ENCODE results near the gene RSBN1.
"Not testable (repeated sequence)": the region's sequence is repeated elsewhere in the genome, so short reads cannot be mapped to it uniquely, and the experiment has no call there.

Gene RSBN1

DNA sequence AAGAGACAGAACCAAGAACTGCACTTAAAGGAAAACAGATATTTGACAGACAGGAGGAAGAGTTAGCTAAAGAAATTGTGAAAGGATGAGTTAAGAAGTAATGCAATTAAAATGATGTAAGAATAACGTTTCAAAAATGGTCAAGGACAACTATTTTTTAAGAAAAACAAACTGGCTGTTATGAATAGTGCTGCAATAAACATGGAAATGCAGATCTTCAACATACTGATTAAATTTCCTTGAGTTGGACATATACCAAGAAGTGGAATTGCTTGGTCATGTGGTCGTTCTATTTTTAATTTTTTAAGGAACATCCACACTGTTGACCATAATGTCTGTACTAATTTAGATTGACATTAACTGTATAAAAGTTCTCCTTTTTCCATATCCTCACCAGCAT, 29.9 kb downstream of the RSBN1 start:
- no peak for DNase-seq (ENCODE audit: low read depth, low spot score)

DNA sequence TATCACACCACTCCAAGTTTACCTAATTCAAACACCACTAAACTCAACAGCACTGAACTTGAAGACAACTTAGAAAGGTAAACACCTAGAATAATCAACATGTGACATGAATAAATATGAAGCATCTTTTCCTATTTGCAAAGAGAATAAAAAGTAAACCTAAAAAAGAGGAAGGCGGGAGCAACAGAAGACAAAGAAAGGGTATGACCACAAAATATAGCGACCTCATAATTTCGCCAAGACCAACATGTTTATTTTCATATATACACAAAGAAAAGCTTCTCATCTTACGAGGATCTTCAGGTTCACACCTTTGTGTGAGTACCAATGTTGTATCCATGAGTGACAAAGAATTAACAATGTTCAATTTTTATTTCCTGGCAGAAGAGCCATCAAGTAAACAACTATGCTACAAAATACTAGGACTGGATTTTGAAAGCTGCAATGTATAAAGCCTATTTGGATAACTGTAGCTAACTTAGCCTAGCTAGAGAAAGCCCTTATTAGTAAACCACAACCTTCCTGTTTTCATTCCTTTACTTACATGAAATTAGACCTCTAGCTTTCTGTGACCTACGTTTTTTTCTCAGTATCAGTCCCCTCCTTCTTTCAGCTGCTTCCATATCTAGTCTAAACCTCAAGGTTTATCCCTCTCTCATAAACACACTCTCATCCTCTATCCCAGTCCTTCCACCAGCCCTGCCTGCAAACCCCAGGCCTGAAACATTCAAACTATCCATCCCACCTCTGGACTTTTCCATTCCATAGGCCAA, 31.7 kb downstream of the RSBN1 start:
- no peak for DNase-seq (ENCODE audit: low read depth, low spot score)

DNA sequence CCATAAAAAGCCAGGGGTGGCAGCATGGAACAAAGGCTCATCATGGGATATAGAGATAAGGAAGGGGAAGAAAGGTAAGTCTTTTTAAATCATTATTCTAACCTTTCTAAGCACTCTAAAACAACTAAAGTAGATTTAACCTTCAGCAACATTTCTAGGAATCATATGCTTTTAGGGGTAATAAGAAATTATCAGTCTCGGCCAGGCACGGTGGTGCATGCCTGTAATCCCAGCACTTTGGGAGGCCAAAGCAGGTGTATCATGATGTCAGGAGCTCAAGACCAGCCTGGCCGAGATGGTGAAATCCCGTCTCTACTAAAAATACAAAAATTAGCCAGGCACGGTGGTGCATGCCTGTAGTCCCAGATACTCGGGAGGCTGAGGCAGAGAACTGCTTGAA, 32.7 kb downstream of the RSBN1 start:
- DNase-seq (ENCODE audit: low read depth, low spot score), result no peak

DNA sequence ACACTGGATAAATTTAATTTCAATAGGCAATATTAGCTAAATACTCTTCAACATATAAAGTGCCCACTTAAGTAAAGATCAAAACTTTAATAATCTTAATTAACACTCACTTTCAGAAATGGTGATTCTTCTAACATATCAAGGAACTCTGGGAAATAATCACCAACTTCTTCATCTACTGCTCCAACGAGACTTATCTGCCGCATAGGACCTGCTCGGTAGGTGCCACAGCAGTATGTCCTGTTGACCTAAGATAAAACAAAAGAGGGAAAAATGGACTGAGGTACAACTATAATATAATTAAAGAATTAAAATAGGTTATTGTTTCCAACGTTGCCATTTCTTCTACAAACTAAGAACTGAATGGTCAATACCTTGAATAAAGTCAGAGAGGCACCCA, 34.7 kb downstream of the RSBN1 start:
- no peak for DNase-seq (ENCODE audit: low read depth, low spot score)

DNA sequence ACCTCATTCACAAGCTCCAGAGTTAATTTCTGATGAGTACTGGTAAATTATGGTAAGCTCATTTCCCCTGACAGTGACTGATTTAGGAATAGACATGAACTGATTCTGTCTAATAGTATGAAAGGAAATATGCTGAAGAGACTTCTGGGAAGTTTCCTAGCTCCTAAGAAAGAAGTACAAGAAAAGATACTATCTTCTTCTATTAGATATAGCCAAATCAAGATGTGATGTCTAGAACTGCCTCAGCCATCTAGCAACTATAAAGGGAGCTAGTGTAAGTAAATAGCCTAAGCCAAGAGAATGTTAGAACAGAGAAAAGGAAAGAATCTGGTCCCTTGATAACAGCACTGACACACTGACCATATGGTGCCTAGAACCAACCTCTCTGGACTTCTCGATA, 42.2 kb downstream of the RSBN1 start:
- DNase-seq (ENCODE audit: low read depth, low spot score), result no peak

DNA sequence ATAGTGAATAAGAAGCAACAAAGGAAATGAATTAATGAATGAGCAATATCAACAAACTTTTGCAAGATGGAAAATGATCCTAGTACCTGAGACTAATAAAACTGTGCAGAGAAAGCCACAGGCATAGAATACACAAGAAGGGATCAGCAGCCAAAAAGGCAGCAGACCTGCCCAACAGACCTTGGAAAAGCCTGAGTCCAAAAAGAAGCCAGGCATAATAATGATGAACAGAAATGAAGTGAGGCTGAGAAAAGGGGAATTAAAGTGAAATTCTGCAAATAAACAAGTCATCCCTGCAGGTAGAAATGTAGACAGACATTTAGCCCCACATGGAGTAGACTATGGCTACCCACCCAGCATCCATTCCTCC, 42.7 kb downstream of the RSBN1 start:
- no peak for DNase-seq (ENCODE audit: low read depth, low spot score)

DNA sequence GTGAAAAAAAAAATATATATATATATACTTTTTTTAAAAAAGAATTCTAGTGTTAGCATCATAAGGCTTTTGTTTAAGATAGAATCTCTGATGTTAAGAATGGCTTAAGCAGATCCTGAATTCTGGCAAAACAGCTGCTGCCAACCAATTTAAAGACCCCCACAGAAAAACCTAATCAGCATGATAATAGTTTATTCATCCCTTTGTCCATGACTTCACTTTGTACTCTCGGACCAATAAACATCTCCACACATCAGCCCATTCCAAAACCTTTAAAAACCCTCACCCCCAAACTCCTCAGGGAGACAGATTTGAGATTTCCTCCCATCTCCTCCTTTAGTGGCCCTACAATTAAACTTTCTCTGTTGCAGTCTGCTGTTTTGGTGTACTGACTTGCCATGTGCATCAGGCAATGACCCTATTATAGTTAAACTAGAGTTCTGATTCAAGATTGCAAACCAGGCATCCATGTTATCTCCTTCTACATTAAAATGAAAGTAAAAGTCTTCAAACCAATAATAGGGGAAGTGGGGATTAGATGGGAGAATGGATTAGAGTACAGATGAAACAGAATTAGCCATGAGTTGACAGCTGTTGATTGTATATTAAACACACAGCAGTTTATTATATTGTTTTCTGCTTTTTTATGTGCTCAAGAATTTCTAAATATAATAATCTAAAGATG, 43.2 kb downstream of the RSBN1 start:
- DNase-seq (ENCODE audit: low read depth, low spot score), result no peak

DNA sequence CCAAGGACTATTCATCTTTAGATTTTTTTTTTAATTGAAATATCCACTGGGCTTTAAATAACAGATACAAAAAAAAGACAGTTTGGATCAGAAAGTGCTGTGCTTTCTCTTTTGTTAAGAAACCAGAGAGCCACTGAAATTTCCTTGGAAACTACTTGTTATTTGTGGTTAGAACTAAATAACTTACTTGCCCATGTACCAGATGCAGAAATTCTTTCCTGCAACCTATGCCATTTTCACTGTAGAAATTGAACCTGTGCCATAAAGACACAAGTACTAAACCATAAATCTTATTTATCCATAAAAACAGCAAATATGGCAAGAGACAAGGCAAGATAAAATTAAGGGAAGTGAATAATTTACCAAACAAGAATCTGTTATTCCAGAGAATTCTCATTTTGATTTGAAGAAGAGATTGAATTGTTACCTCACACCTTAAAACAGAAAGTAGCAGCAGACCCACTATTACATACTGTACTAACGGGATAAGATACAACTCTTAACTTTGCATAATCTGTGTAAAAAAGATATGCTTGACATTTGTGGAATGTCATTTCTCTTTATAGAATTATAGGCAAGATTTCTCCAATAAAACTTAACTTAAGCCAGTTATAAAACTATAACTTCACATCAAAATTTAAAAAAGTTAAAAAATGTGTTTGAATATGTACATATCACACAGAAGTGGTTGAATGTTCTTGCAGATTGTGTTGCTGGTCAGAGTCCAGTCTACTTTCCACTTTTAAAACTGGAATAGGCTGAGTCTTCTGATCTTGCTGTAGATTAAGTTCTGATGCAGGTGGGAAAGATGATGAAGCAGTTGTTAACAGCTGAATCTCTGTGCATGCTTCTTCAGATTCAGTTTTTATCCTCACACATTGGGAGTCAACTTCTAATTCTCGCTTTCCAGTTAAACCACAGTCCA, 46.7 kb downstream of the RSBN1 start:
- no peak for DNase-seq (ENCODE audit: low read depth, low spot score)

DNA sequence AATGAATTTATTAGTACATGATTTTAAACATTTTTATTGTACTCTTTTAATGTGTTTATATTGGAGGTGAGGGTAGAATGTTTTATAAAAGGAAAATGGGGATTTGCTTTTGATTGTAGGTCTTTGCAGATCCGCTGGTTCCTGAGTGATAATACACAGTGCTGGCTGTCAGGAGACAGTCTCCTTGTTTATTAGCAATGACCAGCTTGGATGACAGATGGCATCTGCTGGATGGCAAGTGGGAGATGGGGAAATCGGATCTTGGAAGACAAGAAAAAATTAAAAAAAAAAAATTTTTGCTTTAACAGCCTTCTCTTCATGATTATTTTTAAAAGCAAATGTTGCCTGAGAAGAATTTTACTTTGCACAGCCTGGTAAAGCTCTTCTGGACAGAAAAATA, 48.6 kb downstream of the RSBN1 start:
- DNase-seq (ENCODE audit: low read depth, low spot score), result no peak

DNA sequence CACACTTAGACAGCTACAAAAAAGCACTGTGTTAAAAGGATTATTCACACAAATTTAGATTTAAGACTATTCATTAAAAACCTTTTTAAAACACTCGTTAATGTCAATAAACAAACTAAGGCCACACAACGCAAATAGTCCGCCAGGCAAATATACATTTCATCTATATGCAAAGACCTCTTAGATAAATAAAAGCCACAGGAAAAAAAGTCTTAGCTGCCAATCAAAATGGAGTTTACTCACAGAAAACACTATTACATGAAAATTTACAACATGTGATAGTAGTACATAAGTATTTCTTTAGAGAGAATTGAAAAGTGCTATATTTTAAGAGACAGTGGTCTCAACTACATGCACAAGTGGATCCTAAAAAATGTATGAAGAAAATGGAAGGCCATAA, 50.3 kb downstream of the RSBN1 start:
- DNase-seq (ENCODE audit: low read depth, low spot score), result no peak

DNA sequence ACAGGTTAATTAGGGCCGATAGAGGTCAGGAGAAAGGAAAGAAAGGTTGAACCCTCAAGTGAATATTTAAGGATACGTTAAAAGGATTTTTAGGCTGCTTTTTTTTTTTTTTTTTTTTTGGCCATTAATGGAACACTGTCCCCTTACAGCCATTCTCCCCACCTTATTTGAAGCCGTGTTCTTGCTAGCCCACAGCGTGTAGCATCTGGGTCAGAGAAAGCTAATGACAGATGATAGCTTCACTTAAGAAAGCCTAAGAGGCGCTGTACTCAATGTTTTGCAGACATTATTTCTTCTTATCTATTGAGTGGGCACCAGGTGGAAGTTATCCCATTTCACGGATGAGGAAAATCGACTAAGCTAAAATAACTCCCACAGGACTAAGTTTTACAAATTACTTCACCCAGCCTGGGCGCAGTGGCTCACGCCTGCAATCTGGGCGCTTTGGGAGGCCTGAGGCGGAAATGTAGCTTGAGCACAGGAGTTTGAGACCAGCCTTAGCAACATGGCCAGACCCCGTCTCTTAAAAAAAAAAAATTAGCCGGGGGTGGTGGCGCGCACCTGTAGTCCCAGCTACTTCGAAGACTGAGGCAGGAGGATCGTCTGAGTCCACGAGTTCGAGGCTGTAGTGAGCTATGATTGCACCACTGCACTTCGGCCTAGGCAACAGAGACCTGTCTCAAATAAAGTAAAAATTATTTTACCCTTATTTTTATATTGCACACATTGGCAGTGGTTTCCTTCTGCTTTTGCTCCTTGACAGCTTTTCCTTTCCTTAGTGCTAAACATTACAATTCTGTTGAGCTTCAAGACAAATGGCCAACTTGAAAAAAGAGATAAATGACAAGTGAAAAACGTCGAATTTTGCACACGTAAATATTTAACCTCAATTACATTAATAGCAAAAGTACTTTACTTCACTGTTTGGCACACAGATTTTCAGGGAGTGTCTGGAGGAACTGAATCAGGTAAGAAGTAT, 51.9 kb downstream of the RSBN1 start:
- DNase-seq (ENCODE audit: low read depth, low spot score), result no peak

DNA sequence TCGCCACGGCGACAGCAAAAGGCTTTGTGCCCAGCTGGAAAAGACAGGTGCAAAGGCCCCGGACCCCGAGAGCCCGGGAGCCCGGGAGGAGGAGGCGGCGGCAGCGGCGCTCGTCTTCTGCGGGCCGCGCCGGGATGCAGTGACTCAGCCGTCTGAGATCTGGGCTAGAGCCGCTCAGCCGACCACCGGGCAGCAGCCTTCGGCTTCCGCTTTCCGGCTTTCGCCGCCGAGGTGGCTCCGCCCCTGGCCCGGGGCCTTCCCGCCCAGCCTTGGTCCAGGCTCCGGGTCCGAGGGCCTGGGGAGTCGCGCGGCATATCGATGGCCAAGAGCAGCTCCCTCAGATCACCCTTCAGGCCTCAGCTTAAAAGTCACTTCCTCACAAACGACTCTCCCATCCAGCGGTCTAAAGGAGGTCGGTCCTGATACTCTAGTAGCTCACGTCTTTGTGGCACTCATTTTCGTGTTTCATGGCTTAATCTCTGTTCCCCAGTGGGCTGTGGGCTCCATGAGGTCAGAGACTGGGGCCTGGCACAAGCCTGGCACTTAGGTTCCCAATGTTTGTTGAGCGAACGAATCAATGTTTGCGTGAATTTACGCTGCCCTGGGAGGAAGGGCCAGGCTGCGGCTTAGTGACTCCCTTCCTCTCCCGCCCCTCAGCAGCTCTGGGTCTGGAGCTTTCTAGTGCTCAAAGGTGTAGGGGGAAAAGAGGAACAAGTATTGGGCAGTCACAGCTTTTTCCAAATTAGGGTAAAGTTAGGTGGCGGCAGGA, 52.8 kb downstream of the RSBN1 start, which contains the start of gene PHTF1:
TSS of gene PHTF1 (minus strand) at position 154 of the 769 bp plus-strand sequence. CDS start 783 bp downstream, outside the sequence.
- no peak for DNase-seq (ENCODE audit: low read depth, low spot score)

DNA sequence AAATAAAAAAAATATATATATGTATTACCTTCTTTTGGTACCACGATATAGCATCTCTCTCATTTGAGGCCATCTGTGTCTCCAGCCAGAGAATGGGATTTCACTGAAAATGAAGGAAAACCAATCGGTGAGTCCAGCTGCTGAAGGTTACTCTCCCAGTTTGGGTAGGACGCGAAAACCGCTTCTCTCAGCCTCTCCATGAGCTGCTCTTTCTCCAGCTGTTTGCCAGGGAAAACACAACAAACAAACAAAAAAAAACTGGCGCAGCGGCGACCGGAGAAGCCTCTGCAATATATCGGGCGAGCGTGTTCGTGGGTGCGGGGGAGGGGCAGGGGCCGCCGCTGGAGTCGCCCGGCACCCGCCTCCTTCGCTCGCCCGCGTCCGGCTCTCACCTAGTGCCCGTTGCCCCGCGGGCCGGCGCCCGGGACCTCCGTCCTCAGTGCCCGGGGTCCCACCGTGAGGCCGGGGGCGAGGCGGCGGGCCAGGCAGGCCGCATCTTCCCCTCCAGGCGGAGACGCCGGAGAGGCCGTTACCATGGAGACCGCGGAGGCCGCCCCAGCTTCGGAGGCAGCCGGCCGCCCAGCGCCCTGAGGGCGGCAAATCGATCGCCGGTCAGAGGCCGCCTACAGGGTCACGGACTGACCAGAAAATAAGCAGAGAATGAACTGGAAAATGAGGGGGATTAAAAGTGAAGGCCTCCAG, 53.5 kb downstream of the RSBN1 start:
- DNase-seq (ENCODE audit: low read depth, low spot score), result no peak

DNA sequence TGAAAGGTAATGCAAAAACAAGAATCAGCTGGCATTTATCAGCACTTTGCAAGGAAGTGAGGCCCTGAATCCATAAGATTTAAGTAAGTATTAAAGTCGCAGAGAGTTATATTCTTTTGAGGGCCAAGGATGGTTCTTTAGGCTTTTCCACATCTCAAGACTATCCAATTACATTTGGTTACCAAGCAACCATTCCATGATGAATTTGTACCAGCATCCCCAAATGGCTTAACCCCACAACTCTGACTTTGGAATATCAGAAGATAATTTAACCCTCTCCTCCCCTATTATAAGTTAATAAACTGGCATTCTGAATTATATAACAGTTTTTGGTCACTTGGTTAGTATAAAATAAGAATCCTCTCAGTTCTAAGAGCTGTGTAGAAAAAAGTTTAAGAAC, 55.8 kb downstream of the RSBN1 start:
- no peak for DNase-seq (ENCODE audit: low read depth, low spot score)

DNA sequence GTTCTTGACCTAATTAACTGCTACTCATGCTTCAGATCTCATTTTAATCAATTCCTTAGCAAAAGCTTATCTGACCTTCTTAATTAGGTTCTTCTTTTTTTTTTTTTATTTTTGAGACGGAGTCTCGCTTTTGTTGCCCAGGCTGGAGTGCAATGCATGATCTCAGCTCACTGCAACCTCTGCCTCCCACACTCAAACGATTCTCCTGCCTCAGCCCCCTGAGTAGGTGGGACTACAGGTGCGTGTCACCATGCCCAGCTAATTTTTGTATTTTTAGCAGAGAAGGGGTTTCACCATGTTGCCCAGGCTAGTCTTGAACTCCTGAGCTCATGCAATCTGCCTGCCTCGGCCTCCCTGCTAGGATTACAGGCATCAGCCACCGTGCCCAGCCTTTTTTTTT, 58.9 kb downstream of the RSBN1 start:
- not testable (repeated sequence) for DNase-seq (ENCODE audit: low read depth, low spot score)

DNA sequence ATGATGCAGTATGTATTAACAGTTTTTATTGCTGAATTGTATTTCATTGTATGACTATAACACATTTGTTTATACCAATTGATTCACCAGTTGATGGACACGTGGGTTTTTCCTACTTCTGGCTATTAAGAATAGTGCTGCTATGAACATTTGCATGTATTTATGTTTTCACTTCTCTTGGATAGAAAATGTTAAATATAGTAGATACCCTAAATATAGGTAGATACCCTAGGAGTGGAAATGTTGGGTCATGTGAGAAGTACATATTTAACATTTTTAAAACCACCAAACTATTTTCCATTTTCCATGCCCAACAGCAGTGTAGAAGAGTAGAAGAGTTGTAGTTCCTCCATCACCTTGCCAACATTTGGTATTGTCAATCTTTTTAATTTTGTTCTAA, 60.8 kb downstream of the RSBN1 start:
- no peak for DNase-seq (ENCODE audit: low read depth, low spot score)

DNA sequence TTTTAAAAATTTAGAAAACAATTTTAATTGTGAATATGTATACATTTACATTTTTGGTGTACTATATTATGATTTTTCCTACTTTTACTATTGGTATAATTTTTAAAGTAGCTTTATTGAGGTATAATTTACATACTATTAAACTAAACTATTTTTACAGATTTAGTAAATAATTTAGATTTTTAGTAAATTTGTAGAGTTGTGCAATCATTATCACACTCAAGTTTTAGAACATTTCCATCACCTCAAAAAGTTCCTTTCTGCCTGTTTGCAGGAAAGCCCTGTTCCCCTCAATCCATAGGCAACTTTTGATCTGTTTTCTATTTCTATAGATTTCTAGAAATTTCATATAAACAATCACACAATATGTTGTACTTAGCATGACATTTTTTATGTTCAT, 61.2 kb downstream of the RSBN1 start:
- no peak for DNase-seq (ENCODE audit: low read depth, low spot score)

DNA sequence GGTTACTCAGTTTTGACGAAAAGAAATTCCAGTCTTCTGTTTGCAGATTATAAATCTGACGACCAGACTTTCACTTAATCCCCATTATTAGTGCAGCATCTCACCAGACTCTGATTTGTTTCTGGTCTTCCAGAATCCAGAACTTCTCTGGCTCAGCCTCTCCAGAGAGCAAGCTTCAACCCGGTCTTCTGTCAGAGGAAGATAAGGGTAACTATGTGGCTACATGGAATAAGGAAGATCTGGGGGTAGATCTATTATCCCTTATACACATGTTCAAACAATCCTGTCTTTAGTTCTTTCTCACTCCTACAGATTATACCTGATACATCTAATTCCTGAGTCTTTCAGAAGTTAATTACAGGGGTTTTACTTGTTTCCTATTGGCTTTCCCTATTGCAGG, 62.9 kb downstream of the RSBN1 start:
- no peak for DNase-seq (ENCODE audit: low read depth, low spot score)

DNA sequence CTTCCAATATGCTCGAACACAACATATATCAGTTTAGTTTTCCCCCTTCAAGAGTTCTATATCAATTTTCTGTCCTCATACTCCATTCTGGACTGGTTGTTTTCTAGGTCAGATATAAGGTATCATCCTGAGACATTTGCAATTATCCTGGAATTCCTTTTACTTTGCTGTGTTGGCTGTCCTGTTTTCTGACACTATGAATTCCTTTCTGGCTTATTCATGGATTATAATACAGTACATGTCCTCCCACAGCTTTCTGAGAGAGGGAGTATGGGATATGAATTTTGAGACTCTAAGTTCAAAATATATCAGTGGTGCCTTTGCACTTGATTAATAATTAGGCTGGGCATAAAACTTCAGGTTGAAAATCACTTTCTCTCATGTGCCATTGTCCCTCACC, 64.9 kb downstream of the RSBN1 start:
- no peak for DNase-seq (ENCODE audit: low read depth, low spot score)

DNA sequence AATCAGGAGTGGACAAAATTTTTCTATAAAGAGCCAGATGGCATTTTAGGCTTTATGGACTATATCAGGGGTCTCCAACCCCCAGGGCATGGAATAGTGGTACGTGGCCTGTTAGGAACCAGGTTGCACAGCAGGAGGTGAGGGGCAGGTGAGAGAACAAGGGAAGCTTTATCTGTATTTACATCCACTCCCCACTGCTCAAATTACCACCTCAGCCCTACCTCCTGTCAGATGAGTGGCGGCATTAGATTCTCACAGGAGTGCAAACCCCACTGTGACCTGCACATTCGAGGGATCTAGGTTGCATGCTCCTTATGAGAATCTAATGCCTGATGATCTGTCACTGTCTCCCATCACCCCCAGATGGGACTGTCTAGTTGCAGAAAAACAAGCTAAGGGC, 66.9 kb downstream of the RSBN1 start:
- DNase-seq (ENCODE audit: low read depth, low spot score), result no peak
